ENCODE results near the gene TUSC1. TPM values are rescaled to one million over a fixed set of nuclear protein-coding genes. Genes with fewer than 3 reads are reported as not detected.

Gene TUSC1
- polyA plus RNA-seq, 2 of the 4 experiments (the other 2 are of a cell fraction), result 4.8 to 5.6 TPM

DNA sequence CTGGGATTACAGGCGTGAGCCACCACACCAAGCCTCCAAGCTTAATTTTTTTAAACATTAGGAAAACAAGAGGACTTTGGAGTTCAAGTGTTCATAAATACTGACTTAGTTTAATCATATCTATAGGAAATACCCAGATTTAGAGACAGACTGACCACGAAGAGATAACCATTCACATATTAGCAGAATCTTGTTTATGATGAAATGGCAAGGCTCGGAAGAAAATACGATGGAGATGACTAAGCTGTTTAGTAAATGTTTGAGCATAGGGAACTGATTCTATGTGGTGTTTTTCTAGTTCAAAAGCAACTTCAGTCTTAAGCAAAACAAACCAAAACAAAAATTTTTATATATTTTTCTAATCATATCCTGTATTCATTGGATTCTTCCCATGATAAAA, 13.5 kb upstream of the TUSC1 start:
- Histone ChIP-seq H3K4me1 (no peaks in the 10 kb centered on the region), H3K4me2 (no peak overlapping the region), H3K9me3 (no peaks in the 10 kb centered on the region), H3K4me3 (no peak overlapping the region), H3K27ac (no peak overlapping the region)
- POLR2A ChIA-PET, result no interaction called here
- FAIRE-seq, result no peak
- no peak for DNase-seq (ENCODE audit: low read depth in 1 of 2, low spot score in 1 of 2)
- TF ChIP-seq CEBPB (IDR thresholded peaks at IDR 0.05) (no peak), FOSB (CRISPR knock-in tag; IDR thresholded peaks at IDR 0.05) (no peak), RARB (CRISPR knock-in tag; IDR thresholded peaks at IDR 0.05) (no peak), RAD21 (conservative IDR thresholded peaks at IDR 0.05 in 1 of 2, IDR thresholded peaks at IDR 0.05 in 1 of 2) (no peak), RNF2 (IDR thresholded peaks at IDR 0.05; ENCODE audit: borderline replicate concordance, low read depth) (no peak), CBX8 (IDR thresholded peaks at IDR 0.05) (no peak)
- TF ChIP-seq, protein P1, sequence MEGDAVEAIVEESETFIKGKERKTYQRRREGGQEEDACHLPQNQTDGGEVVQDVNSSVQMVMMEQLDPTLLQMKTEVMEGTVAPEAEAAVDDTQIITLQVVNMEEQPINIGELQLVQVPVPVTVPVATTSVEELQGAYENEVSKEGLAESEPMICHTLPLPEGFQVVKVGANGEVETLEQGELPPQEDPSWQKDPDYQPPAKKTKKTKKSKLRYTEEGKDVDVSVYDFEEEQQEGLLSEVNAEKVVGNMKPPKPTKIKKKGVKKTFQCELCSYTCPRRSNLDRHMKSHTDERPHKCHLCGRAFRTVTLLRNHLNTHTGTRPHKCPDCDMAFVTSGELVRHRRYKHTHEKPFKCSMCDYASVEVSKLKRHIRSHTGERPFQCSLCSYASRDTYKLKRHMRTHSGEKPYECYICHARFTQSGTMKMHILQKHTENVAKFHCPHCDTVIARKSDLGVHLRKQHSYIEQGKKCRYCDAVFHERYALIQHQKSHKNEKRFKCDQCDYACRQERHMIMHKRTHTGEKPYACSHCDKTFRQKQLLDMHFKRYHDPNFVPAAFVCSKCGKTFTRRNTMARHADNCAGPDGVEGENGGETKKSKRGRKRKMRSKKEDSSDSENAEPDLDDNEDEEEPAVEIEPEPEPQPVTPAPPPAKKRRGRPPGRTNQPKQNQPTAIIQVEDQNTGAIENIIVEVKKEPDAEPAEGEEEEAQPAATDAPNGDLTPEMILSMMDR (IDR thresholded peaks at IDR 0.05), result no peak
- TF ChIP-seq, protein P2, sequence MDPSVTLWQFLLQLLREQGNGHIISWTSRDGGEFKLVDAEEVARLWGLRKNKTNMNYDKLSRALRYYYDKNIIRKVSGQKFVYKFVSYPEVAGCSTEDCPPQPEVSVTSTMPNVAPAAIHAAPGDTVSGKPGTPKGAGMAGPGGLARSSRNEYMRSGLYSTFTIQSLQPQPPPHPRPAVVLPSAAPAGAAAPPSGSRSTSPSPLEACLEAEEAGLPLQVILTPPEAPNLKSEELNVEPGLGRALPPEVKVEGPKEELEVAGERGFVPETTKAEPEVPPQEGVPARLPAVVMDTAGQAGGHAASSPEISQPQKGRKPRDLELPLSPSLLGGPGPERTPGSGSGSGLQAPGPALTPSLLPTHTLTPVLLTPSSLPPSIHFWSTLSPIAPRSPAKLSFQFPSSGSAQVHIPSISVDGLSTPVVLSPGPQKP (IDR thresholded peaks at IDR 0.05; ENCODE audit: low read depth, low read length), result no peak
- no peak for ATAC-seq
- 38% methylated on average over 4 of the region's 4 CpGs for WGBS (ENCODE audit: missing lambda C conversion rate)
- CTCF ChIA-PET, result interaction anchor here (0.6 kb wide), 1 partner anchor 31 kb away, joined by 3 read pairs; no protein-coding TSS in a partner anchor

DNA sequence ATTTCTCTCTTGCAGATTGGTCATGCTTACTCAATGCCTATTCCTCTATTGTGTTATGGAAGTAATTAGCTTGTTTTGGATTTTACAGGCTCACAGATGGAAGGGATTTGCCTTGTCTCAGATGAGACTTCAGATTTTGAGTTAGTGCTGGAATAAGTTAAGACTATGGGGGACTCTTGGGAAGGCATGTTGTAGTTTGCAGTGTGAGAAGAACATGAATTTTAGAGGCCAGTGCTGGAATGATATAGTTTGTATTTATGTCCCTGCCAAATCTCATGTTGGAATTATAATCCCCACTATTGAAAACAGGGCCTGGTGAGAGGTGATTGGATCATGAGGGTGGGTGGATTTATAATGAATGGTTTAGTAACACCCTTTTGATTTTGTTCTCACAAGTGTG, 6.1 kb upstream of the TUSC1 start:
- DNase-seq (ENCODE audit: low read depth in 1 of 2, low spot score in 1 of 2) (no peak), FAIRE-seq (no peak), ATAC-seq (no peak)
- no peak overlapping the region for H3K4me3 ChIP-seq
- TF ChIP-seq, protein P3, sequence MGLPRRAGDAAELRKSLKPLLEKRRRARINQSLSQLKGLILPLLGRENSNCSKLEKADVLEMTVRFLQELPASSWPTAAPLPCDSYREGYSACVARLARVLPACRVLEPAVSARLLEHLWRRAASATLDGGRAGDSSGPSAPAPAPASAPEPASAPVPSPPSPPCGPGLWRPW (IDR thresholded peaks at IDR 0.05), result no peak
- TF ChIP-seq HDAC2 (IDR thresholded peaks at IDR 0.05) (no peak), ZC3H11A (IDR thresholded peaks at IDR 0.05) (no peak), POLR2A (IDR thresholded peaks at IDR 0.05; ENCODE audit: low read length) (no peak)
- peaks cover 7% of the 10 kb centered on the region; the same call in 1 of the 3 replicates for H3K9me3 ChIP-seq
- POLR2A ChIA-PET, result no interaction called here
- H3K4me1 ChIP-seq, result no peaks in the 10 kb centered on the region
- CTCF ChIA-PET, result no interaction called here
- H3K27ac ChIP-seq, result no peak overlapping the region
- no peak overlapping the region for H3K4me2 ChIP-seq

DNA sequence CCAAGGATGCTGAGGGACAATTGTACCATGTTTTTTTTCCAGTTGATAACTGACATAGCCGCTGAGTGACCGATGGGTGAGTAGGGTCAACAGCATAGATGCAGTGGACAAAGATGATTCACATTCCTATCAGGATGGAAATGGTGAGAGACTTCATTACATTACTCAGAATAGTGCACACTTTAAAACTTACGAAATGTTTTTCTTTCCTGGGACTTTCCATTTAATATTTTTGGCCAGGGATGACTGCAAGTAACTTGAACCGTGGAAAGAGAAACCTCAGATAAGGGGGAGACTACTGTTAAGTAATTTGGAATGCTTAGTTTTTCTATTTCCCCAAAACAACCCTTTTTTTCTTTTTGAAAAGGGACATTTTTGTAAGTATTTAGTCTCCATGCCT, 3.0 kb upstream of the TUSC1 start:
- H3K9me3 ChIP-seq, result peaks cover 7% of the 10 kb centered on the region; the same call in 1 of the 3 replicates
- ATAC-seq (no peak), FAIRE-seq (no peak), DNase-seq (ENCODE audit: low read depth in 1 of 2, low spot score in 1 of 2) (no peak)
- CTCF ChIA-PET, result no interaction called here
- H3K4me2 ChIP-seq, result no peak overlapping the region
- WGBS (ENCODE audit: missing lambda C conversion rate), result 38% methylated on average over 4 of the region's 4 CpGs
- no peak overlapping the region for H3K27ac ChIP-seq
- no peak overlapping the region for H3K4me3 ChIP-seq
- H3K4me1 ChIP-seq, result no peaks in the 10 kb centered on the region
- POLR2A ChIA-PET, result no interaction called here
- TF ChIP-seq POLR2A (IDR thresholded peaks at IDR 0.05; ENCODE audit: low read length), result no peak
- no peak for TF ChIP-seq CBX2 (IDR thresholded peaks at IDR 0.05; ENCODE audit: borderline replicate concordance, low read depth)
- no peak for TF ChIP-seq SREBF2 (IDR thresholded peaks at IDR 0.05)
- TF ChIP-seq, protein P4, sequence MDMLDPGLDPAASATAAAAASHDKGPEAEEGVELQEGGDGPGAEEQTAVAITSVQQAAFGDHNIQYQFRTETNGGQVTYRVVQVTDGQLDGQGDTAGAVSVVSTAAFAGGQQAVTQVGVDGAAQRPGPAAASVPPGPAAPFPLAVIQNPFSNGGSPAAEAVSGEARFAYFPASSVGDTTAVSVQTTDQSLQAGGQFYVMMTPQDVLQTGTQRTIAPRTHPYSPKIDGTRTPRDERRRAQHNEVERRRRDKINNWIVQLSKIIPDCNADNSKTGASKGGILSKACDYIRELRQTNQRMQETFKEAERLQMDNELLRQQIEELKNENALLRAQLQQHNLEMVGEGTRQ (IDR thresholded peaks at IDR 0.05), result no peak
- TF ChIP-seq, protein P5, sequence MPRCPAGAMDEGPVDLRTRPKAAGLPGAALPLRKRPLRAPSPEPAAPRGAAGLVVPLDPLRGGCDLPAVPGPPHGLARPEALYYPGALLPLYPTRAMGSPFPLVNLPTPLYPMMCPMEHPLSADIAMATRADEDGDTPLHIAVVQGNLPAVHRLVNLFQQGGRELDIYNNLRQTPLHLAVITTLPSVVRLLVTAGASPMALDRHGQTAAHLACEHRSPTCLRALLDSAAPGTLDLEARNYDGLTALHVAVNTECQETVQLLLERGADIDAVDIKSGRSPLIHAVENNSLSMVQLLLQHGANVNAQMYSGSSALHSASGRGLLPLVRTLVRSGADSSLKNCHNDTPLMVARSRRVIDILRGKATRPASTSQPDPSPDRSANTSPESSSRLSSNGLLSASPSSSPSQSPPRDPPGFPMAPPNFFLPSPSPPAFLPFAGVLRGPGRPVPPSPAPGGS (IDR thresholded peaks at IDR 0.05), result no peak
- TF ChIP-seq KDM1A (IDR thresholded peaks at IDR 0.05; ENCODE audit: low read depth), result no peak
- TF ChIP-seq, protein P3 (IDR thresholded peaks at IDR 0.05), result no peak
- no peak for TF ChIP-seq GATA3 (IDR thresholded peaks at IDR 0.05; ENCODE audit: borderline replicate concordance)
- TF ChIP-seq, protein P6, sequence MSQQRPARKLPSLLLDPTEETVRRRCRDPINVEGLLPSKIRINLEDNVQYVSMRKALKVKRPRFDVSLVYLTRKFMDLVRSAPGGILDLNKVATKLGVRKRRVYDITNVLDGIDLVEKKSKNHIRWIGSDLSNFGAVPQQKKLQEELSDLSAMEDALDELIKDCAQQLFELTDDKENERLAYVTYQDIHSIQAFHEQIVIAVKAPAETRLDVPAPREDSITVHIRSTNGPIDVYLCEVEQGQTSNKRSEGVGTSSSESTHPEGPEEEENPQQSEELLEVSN (IDR thresholded peaks at IDR 0.05; ENCODE audit: borderline replicate concordance, low read depth), result no peak
- TF ChIP-seq HOXA7 (CRISPR knock-in tag; IDR thresholded peaks at IDR 0.05), result no peak
- TF ChIP-seq RNF2 (IDR thresholded peaks at IDR 0.05; ENCODE audit: borderline replicate concordance, low read depth), result no peak
- TF ChIP-seq EHMT2 (IDR thresholded peaks at IDR 0.05; ENCODE audit: low read depth), result no peak
- no peak for TF ChIP-seq CBX8 (IDR thresholded peaks at IDR 0.05)
- no peak for TF ChIP-seq ZC3H11A (IDR thresholded peaks at IDR 0.05)
- no peak for TF ChIP-seq RAD21 (conservative IDR thresholded peaks at IDR 0.05 in 1 of 2, IDR thresholded peaks at IDR 0.05 in 1 of 2)
- no peak for TF ChIP-seq RCOR1 (IDR thresholded peaks at IDR 0.05; ENCODE audit: low read depth, low read length)
- TF ChIP-seq ZNF302 (CRISPR knock-in tag; IDR thresholded peaks at IDR 0.05), result no peak
- TF ChIP-seq HDAC2 (IDR thresholded peaks at IDR 0.05), result no peak
- no peak for TF ChIP-seq CHD4 (IDR thresholded peaks at IDR 0.05; ENCODE audit: borderline replicate concordance)
- TF ChIP-seq CEBPB (IDR thresholded peaks at IDR 0.05), result no peak
